CD4-positive, alpha-beta T cell treated with Interleukin-17A for 1 hour (primary cell): ENCODE results near the gene ZFP91.

ENCODE experiments used
- DNase-seq: peaks from one replicate; pipeline ENCODE4 v3.0.0-alpha.2; 2020

The ZFP91 gene

DNA sequence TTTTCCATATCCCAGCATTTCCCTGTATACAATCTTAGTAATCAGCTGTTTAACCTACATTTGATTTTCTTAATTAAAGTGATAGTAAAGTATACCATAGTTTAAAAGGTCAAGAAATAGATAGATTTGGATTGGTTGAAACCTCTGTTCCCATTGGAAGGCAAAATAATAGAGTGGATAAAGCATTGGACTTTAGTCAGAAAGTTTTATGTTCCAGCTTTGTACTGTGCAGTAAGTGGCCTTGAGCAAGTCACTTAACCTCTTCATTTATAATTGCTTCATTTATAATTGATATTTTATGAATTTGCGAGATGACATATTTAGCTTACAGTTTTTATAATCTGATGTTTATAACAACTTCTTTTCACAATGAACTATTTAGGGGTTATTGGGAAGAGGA lies 3.6 kb downstream of the ZFP91 start:
- DNase-seq: no peak

GRCh38 chr11:58586998-58587397 lies 8.1 kb downstream of the ZFP91 start:
- no peak for DNase-seq

GRCh38 chr11:58591659-58592058 lies 12.8 kb downstream of the ZFP91 start:
- no peak for DNase-seq

DNA sequence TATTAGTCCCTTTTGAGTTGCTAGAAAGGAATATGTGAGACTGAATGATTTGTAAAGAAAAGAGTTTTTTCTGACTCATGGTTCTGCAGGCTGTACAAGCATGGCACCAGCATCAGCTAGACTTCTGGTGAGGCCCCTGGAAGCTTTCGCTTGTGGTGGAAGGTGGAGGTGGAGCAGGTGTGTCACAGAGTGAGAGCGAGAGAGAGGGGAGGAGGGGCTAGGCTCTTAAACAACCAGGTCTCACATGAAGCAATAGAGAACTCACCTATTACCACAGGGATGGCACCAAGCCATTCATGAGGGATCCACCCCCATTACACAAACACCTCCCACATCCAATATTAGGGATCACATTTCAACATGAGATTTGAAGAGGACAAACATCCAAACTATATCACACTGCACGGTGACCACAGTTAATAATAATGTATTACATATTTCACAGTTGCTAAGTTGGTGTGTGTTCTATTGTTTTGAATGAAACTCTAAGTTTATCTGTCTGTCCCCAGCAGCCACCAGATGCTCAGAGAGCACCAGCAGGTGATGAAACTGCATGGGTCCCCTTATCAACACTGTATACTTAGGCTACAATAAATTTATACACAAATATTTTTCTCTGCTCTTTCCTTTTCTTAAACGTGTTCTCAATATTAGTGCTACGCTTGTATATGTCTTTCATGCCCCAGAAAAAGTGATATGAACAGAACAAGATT lies 14.1 kb downstream of the ZFP91 start:
- DNase-seq: no peak

DNA sequence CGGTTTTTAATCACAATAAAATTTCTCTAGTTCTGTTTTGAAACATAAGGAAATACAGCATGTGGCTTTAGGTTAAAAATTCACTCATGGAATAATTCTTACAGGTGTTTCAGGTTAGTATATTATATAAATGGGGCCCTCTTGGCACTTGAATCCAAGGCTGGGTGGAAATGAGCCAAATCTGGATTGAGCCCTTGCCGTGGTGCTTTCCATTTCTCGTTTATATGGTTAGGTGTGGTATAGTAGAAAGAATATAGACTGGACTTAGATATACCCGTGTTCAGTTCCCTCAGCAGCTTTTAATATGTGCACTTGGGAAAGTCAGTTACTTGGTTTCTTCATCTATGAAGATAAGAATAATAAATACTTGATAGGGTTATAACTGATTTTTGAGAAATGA lies 16.0 kb downstream of the ZFP91 start:
- DNase-seq: no peak

DNA sequence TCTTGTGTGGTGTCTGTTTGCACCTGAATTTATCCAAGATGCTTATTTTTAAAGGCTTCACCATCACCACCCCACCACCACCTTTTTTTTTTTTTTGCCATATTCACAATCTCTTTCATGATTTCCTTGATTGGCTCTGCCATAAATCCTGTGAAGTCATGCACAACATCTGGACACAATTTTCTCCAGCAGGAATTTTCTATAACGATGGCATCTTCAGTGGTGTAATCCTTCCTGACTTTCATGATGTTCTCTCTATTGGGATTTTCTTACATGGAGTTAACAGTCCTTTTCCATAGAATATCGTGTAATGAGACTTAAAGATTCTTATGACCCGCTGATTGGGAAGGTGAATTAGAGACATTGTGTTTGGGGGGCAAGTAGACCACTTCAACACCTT lies 17.8 kb downstream of the ZFP91 start:
- no peak for DNase-seq

GRCh38 chr11:58597486-58598144 lies 18.8 kb downstream of the ZFP91 start:
- DNase-seq: no peak

- DNase-seq: no peak
These were observed 21.6 kb downstream of the ZFP91 start for GRCh38 chr11:58600510-58600909.

- no peak for DNase-seq
These were observed 28.3 kb downstream of the ZFP91 start for GRCh38 chr11:58606930-58607714.

- DNase-seq: no peak
These were observed 29.5 kb downstream of the ZFP91 start for GRCh38 chr11:58608331-58608730.

GRCh38 chr11:58609723-58610122 lies 30.9 kb downstream of the ZFP91 start:
- DNase-seq: no peak

DNA sequence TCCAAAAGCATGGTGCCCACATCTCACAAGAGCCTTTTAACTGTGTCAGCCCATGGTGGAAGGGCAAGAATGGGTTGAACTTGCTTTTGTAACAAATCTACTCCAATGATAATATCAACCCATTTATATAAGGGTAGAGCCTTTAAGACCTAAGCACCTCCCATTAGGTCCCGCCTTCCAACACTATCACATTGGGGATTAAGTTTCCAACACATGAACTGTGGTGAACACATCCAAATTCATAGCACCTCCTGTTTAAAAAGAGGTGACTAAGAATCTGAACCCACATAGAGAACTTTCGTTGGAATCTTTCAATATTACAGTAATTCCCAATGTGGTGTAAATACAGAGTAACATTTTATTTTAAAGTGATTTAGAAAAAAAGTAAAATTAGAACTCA lies 34.4 kb downstream of the ZFP91 start:
- no peak for DNase-seq

DNA sequence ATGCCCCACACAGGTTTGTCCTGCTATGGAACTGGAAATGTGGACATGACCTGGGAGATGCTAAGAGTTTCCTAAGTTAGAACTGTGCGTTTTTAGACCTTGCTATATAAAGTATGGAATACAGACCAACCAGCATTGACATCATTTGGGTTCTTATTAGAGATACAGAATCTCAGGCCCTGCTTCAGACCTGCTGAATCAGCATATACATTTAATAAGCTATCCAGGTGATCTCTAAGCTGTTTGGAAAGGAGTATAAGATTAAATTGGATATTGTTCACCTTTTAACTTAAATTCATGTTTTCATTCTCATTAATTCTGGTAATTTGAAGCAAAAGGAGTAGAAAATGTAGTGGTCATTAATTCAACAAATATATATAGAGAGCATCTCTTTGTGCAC lies 36.7 kb downstream of the ZFP91 start:
- no peak for DNase-seq

DNA sequence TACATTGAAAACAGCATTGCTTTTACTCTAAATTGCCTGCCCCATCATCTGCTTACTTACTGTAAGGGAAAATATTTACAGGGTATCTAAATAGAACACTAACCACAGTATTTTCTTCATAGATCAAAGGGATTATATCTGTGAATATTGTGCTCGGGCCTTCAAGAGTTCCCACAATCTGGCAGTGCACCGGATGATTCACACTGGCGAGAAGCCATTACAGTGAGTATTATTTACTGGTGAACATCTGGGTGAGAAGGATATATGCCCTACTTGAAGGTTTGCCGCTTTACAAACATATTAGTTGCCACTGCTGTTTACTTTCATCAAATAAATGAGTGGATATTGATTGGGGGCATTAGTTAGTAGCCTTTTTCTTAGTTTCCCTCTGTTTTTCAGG lies 37.7 kb downstream of the ZFP91 start:
- no peak for DNase-seq

DNA sequence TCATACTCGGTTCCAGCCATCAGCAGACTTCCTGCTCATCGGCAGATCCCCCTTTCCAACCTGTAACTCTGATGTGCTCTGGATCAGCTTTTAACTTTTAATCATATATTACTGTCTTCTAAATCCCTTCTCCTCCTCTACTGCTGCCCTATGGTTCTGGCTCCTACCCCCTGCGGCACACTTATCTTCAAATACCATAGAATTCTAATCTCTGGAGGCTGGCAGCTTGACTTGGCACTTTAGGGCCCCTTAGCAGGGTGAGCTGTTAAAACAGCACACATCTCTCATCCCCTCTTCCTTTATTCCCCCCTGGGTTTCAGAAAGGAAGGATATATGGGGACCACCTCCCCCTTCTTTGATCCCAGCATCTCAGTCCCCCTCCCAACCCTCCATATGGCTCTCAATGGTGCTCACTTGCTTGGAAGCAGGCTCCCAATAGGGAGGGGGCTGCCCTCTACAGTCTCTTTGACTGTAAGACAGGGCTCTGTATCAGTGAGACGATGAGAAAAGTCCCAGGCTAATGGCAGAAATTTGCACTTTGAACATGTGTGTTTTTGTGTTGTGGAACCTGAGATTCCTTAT lies 39.2 kb downstream of the ZFP91 start:
- DNase-seq: peak; percentile 13

- no peak for DNase-seq
These were observed 42.9 kb downstream of the ZFP91 start for GRCh38 chr11:58621586-58622262.

DNA sequence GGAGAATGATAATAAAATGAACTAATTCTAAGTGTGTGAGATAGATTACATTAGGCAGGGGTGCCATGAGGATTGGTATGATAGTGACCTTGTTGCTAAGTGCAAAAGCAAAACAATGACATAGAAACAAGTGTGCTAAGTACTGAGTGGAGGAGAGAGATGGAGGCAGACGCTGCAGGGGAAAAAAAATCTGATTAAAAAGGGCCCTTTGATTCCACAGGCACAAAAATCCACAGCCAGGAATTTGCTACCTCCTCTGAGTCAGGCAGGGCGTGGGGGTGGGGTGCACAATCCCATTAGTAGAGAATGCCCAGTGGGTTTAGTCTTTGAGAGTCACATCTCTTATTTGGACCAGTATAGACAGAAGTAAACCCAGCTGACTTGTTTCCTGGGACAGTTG lies 43.5 kb downstream of the ZFP91 start, which contains the start of gene CNTF:
Gene CNTF (plus strand): TSS at position 322 of the 400 bp plus-strand sequence. CDS start 88 bp downstream, outside the sequence.
- DNase-seq: no peak

DNA sequence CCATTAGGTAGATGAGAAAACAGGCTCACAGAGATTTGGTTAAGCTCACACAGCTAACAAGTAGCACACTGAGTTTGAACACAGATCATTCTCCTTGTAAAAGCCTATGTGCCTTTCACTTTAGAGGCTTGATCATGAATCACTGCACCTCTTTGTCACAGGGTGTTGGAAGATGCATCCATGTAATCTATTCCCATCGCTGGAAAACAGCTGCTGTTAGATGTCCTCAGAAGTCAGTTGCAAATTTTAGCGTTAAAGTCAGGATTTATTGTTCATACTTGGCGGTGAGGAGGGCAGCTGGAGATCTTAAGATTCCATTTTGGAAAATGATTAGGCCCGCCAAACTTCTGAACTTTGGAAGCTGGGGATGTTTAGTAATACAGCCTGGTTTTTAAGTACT lies 46.2 kb downstream of the ZFP91 start:
- no peak for DNase-seq

- no peak for DNase-seq
These were observed 47.1 kb downstream of the ZFP91 start for GRCh38 chr11:58625826-58626460.

DNA sequence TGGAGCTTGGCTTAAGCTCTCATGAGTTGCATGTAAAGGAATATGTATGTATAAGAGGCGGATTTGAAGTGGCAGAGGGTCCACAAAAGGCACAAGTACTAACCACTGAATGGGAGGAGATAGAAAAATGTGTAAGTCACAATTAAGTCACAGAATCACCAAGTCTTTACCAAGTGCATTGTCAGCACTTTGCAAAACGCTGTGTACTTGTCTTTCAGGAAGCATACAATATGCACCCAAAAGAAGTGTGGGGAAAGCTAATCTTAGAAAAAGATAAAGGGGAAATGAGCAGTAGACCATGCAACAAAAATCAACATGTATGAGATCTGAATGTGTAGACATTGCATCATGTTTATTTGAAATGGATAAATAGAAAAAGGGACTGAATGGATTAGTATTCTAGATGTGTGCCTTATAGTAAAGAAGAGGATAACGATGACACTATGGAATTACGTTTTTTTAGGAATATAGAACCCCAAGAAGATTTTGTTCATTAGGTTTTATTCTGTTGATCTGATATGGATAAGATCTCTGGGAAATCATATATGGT lies 48.1 kb downstream of the ZFP91 start:
- DNase-seq: no peak

GRCh38 chr11:58628446-58628845 lies 49.6 kb downstream of the ZFP91 start:
- DNase-seq: no peak

- peak; percentile 32 for DNase-seq
These were observed 51.0 kb downstream of the ZFP91 start for GRCh38 chr11:58629857-58630256.
